HepG2 (cell line): ENCODE measurements around the gene AMIGO2. TPM values are rescaled to one million over a fixed set of nuclear protein-coding genes. Genes with fewer than 3 reads are reported as not detected.

Source experiments
- ATAC-seq: fragments of 200-7000 bp; cut with Tn5 transposase; 3 replicates; pipeline ENCODE4 v1.9.1; 2020; ENCODE audit warnings: mild to moderate bottlenecking, moderate library complexity
- BruUV-seq: library from RNA; stranded (reverse); fragments of 400-500 nt; replicated peaks from 2 replicates; lab custom pipeline; 2021; lab: Mats Ljungman, UMichigan
- CTCF ChIA-PET: fragments of 300-600 bp; formaldehyde crosslinking; extraction: SDS; loops from one replicate; lab custom pipeline; 2021; ENCODE audit warnings: low total read pairs, inconsistent platforms, low intra/inter-chr PET ratio; lab: Yijun Ruan, JAX
- POLR2A ChIA-PET: fragments of 350-600 bp; sonication (Branson Sonifier 250); formaldehyde crosslinking; loops from one replicate; lab custom pipeline; 2020; ENCODE audit warnings: antibody characterized with exemption, inconsistent platforms; lab: Yijun Ruan, JAX
- DNase-seq: peaks from one replicate; pipeline ENCODE4 v3.0.0-alpha.2; 2015; ENCODE audit warnings: low spot score
- FAIRE-seq: peaks from 3 replicates; lab custom pipeline; 2011; peaks lifted over from hg19 to GRCh38; lab: Jason Lieb, UNC
- H2AFZ ChIP-seq: one replicate; pipeline ENCODE4 v1.6.1; 2011; ENCODE audit warnings: low read length, inconsistent platforms
- H3K27ac ChIP-seq: fragments of 300-600 bp; 3 replicates; pipeline ENCODE4 v1.8.0; 2011; ENCODE audit warnings: mixed run types, mild to moderate bottlenecking, mixed read lengths, low read length, inconsistent platforms; ENCODE audit not compliant: insufficient read depth; ENCODE audit errors: extremely low read length
- H3K27me3 ChIP-seq, 2 experiments: fragments of 200-600 bp in 1 of 2; 2 replicates in 1 of 2; 3 replicates in 1 of 2; pipeline versions ENCODE4 v1.6.0 to v1.8.0; 2011; ENCODE audit warnings: low read length in 2 of 2, mild to moderate bottlenecking in 2 of 2, moderate library complexity in 2 of 2, inconsistent platforms in 1 of 2; ENCODE audit not compliant: insufficient read depth in 2 of 2, control insufficient read depth in 1 of 2
- H3K36me3 ChIP-seq, 2 experiments: fragments of 200-600 bp in 1 of 2; replicated peaks in 1 of 2; 2 replicates in 1 of 2; 3 replicates in 1 of 2; pipeline versions ENCODE4 v1.5.1 to v1.8.0; 2011; ENCODE audit warnings: low read length in 2 of 2, inconsistent platforms in 1 of 2; ENCODE audit not compliant: insufficient read depth in 2 of 2, control insufficient read depth in 1 of 2
- H3K4me1 ChIP-seq: 2 replicates; pipeline ENCODE4 v1.5.1; 2012; ENCODE audit warnings: low read length, inconsistent platforms; ENCODE audit not compliant: insufficient read depth
- H3K4me2 ChIP-seq: 2 replicates; pipeline ENCODE4 v1.6.0; 2011; ENCODE audit warnings: low read depth, low read length, inconsistent platforms
- H3K4me3 ChIP-seq, 3 experiments: fragments of 200-600 bp in 1 of 3; sonication (generic), shearing (Covaris generic) in 1 of 3; replicated peaks in 1 of 3; 2 replicates each; pipeline ENCODE4 v1.5.1; 2011 to 2016; ENCODE audit warnings: low read length in 3 of 3, inconsistent platforms in 2 of 3, low read depth in 2 of 3, mild to moderate bottlenecking in 2 of 3, control low read depth in 1 of 3, mixed read lengths in 1 of 3; ENCODE audit not compliant: insufficient read depth in 1 of 3
- H3K79me2 ChIP-seq: one replicate; pipeline ENCODE4 v1.6.1; 2011; ENCODE audit warnings: low read length, inconsistent platforms; ENCODE audit not compliant: insufficient read depth
- H3K9ac ChIP-seq: 2 replicates; pipeline ENCODE4 v1.6.0; 2011; ENCODE audit warnings: mild to moderate bottlenecking, low read depth, low read length, inconsistent platforms; ENCODE audit not compliant: insufficient read depth
- H3K9me3 ChIP-seq: 2 replicates; pipeline ENCODE4 v1.5.1; 2012; ENCODE audit warnings: mild to moderate bottlenecking, low read length
- H4K20me1 ChIP-seq: 2 replicates; pipeline ENCODE4 v1.6.0; 2011; ENCODE audit warnings: inconsistent platforms, mild to moderate bottlenecking, low read length, moderate library complexity; ENCODE audit not compliant: insufficient read depth
- CTCF ChIP-seq: sonication (generic); formaldehyde crosslinking; IDR thresholded peaks from 2 replicates; pipeline ENCODE4 v1.5.0; 2020; ENCODE audit warnings: mild to moderate bottlenecking, missing genetic modification reagents, moderate library complexity
- NFIB ChIP-seq: sonication (generic); formaldehyde crosslinking; IDR thresholded peaks from 2 replicates; pipeline ENCODE4 v1.9.0; 2021; ENCODE audit warnings: missing genetic modification reagents, mild to moderate bottlenecking, borderline replicate concordance
- RAD21 ChIP-seq: fragments of 450-650 bp; formaldehyde crosslinking; IDR thresholded peaks from 2 replicates; pipeline ENCODE4 v1.5.0; 2020; ENCODE audit warnings: mild to moderate bottlenecking
- SMC3 ChIP-seq: IDR thresholded peaks from 2 replicates; pipeline ENCODE4 v1.6.1; 2011; ENCODE audit warnings: low read length, improper control_type of control experiment
- STAG1 ChIP-seq: sonication (generic); formaldehyde crosslinking; IDR thresholded peaks from 2 replicates; pipeline ENCODE4 v1.4.0; 2020; ENCODE audit warnings: missing genetic modification reagents
- ZBTB8A ChIP-seq: sonication (generic); formaldehyde crosslinking; IDR thresholded peaks from 2 replicates; pipeline ENCODE4 v1.4.0; 2020; ENCODE audit warnings: mild to moderate bottlenecking, low read depth, missing genetic modification reagents, borderline replicate concordance
- ZNF354B ChIP-seq: sonication (generic); formaldehyde crosslinking; IDR thresholded peaks from 2 replicates; pipeline ENCODE4 v1.8.0; 2022; ENCODE audit warnings: mild to moderate bottlenecking, missing genetic modification reagents
- ZNF547 ChIP-seq: sonication (generic); formaldehyde crosslinking; IDR thresholded peaks from 2 replicates; pipeline ENCODE4 v1.5.1; 2020; ENCODE audit warnings: mild to moderate bottlenecking, missing genetic modification reagents
- ZNF720 ChIP-seq: sonication (generic); formaldehyde crosslinking; IDR thresholded peaks from 2 replicates; pipeline ENCODE4 v1.4.0; 2020; ENCODE audit warnings: missing genetic modification reagents
- WGBS: methylation state at CpG from one replicate; pipeline ENCODE4 v1.1.6; 2017; ENCODE audit warnings: low lambda C conversion rate; 5-methylcytosine and 5-hydroxymethylcytosine counted together
- in situ Hi-C: cut with HindIII; loops from 2 replicates; pipeline ENCODE4 v1.10.0; 2017; ENCODE audit warnings: low pct_unique_long_range_greater_than_20kb; ENCODE audit not compliant: extremely low pct_ligation_motif_present
- intact Hi-C: fragments of 100-400 bp; cut with micrococcal nuclease; formaldehyde crosslinking; loops from one replicate; pipeline ENCODE4 v1.10.0; 2022; ENCODE audit not compliant: unreplicated experiment
- polyA plus RNA-seq, 8 experiments: library from polyadenylated mRNA; depleted of rRNA in 3 of 8; stranded (reverse) in 7 of 8; unstranded in 1 of 8; fragments of >200 nt; fragmentation: Illumina TruSeq in 4 of 8; extraction: Trizol in 4 of 8; gene quantifications; 2 replicates each; pipeline versions ENCODE4 v1.2.1 to v1.2.3, GENCODE V29; 2011 to 2016; ENCODE audit warnings: low read depth in 4 of 8, missing spikeins in 1 of 8, mixed read lengths in 1 of 8; ENCODE audit not compliant: insufficient read depth in 1 of 8
- total RNA-seq, 5 experiments: library from RNA; depleted of rRNA; stranded (reverse); fragments of >200 nt; fragmentation: Illumina TruSeq; extraction: Trizol; gene quantifications; 2 replicates each; pipeline ENCODE4 v1.2.3, GENCODE V29; 2016; ENCODE audit warnings: low read depth in 1 of 5
- TF ChIP-seq, protein P1 (sequence below): sonication (generic); formaldehyde crosslinking; IDR thresholded peaks from 2 replicates; pipeline ENCODE4 v1.4.0; 2020; ENCODE audit warnings: missing genetic modification reagents
- TF ChIP-seq, protein P2 (sequence below): IDR thresholded peaks from 2 replicates; pipeline ENCODE4 v1.6.1; 2018; ENCODE audit warnings: missing genetic modification reagents, mild to moderate bottlenecking, missing compliant biosample characterization

The AMIGO2 gene
- total and polyA plus RNA-seq, 2 of the 13 experiments (the other 11 are each of a cell fraction or from before 2014, with no cell fraction given): not detected

- TF ChIP-seq, protein P1, sequence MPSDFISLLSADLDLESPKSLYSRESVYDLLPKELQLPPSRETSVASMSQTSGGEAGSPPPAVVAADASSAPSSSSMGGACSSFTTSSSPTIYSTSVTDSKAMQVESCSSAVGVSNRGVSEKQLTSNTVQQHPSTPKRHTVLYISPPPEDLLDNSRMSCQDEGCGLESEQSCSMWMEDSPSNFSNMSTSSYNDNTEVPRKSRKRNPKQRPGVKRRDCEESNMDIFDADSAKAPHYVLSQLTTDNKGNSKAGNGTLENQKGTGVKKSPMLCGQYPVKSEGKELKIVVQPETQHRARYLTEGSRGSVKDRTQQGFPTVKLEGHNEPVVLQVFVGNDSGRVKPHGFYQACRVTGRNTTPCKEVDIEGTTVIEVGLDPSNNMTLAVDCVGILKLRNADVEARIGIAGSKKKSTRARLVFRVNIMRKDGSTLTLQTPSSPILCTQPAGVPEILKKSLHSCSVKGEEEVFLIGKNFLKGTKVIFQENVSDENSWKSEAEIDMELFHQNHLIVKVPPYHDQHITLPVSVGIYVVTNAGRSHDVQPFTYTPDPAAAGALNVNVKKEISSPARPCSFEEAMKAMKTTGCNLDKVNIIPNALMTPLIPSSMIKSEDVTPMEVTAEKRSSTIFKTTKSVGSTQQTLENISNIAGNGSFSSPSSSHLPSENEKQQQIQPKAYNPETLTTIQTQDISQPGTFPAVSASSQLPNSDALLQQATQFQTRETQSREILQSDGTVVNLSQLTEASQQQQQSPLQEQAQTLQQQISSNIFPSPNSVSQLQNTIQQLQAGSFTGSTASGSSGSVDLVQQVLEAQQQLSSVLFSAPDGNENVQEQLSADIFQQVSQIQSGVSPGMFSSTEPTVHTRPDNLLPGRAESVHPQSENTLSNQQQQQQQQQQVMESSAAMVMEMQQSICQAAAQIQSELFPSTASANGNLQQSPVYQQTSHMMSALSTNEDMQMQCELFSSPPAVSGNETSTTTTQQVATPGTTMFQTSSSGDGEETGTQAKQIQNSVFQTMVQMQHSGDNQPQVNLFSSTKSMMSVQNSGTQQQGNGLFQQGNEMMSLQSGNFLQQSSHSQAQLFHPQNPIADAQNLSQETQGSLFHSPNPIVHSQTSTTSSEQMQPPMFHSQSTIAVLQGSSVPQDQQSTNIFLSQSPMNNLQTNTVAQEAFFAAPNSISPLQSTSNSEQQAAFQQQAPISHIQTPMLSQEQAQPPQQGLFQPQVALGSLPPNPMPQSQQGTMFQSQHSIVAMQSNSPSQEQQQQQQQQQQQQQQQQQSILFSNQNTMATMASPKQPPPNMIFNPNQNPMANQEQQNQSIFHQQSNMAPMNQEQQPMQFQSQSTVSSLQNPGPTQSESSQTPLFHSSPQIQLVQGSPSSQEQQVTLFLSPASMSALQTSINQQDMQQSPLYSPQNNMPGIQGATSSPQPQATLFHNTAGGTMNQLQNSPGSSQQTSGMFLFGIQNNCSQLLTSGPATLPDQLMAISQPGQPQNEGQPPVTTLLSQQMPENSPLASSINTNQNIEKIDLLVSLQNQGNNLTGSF (CRISPR knock-in tag): no peak
- TF ChIP-seq NFIB (CRISPR knock-in tag) (no peak), ZNF354B (CRISPR knock-in tag) (no peak), ZBTB8A (CRISPR knock-in tag) (no peak), ZNF547 (no peak)
- TF ChIP-seq, protein P2, sequence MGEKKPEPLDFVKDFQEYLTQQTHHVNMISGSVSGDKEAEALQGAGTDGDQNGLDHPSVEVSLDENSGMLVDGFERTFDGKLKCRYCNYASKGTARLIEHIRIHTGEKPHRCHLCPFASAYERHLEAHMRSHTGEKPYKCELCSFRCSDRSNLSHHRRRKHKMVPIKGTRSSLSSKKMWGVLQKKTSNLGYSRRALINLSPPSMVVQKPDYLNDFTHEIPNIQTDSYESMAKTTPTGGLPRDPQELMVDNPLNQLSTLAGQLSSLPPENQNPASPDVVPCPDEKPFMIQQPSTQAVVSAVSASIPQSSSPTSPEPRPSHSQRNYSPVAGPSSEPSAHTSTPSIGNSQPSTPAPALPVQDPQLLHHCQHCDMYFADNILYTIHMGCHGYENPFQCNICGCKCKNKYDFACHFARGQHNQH (CRISPR knock-in tag): no peak
Measured at GRCh38 chr12:47033081-47033480, 46.7 kb downstream of the AMIGO2 start (continued).

GRCh38 chr12:47032644-47033043, 47.1 kb downstream of the AMIGO2 start:
- Histone ChIP-seq H3K9ac (no peak overlapping the region), H3K36me3 (no peaks in the 10 kb centered on the region), H4K20me1 (no peaks in the 10 kb centered on the region), H3K4me2 (no peak overlapping the region), H2AFZ (no peak overlapping the region), H3K9me3 (no peaks in the 10 kb centered on the region), H3K4me3 (no peak overlapping the region), H3K27ac (no peak overlapping the region), H3K4me1 (no peaks in the 10 kb centered on the region), H3K27me3 (peaks cover 0 to 5% of the 10 kb centered on the region in 2 experiments; a peak in 2 of 5 replicates), H3K79me2 (no peaks in the 10 kb centered on the region)
- no TSS peak for BruUV-seq
- DNase-seq (peak; percentile 23), ATAC-seq (peak; percentile 46; the same call in 1 of the 3 replicates), FAIRE-seq (peak; percentile 54)
- ChIA-PET CTCF (interaction anchor here (0.6 to 2.3 kb wide), 4 partner anchors 275 to 654 kb away, joined by 3 to 29 read pairs (median 4); no protein-coding TSS in a partner anchor), POLR2A (no interaction called here)
- TF ChIP-seq RAD21 (CRISPR knock-in tag) (0 out of 2 replicates have a peak, but pooled peaks have one; percentile 39), CTCF (peak; percentile 60), ZNF720 (CRISPR knock-in tag) (no peak), SMC3 (peak; percentile 55), STAG1 (peak; percentile 78)
- WGBS: 3% methylated on average over 1 of the region's 1 CpG
- intact Hi-C loops: loop anchor here (1.0 to 5.0 kb wide), 3 partner anchors 275 to 655 kb away; no protein-coding TSS in a partner anchor
- in situ Hi-C loops: no loop called here
